Kidney (tissue), 14 donors: ENCODE measurements around the gene SMC5. TPM values are rescaled to one million over a fixed set of nuclear protein-coding genes. Genes with fewer than 3 reads are reported as not detected.

Experiments used
- DNase-seq, 5 donors: peaks; one replicate each; pipeline ENCODE4 v3.0.0-alpha.2; 2013 to 2020
- FAIRE-seq: peaks from 2 replicates; lab custom pipeline; 2012; peaks lifted over from hg19 to GRCh38; lab: Jason Lieb, UNC
- H3K27ac ChIP-seq, 2 donors: one replicate each; pipeline ENCODE4 v1.7.0; 2013; ENCODE audit warnings: low read depth in 2 of 2, low read length in 2 of 2, inconsistent platforms in 1 of 2
- H3K27me3 ChIP-seq: one replicate; pipeline ENCODE4 v1.7.1; 2013; ENCODE audit warnings: low read length, inconsistent platforms; ENCODE audit not compliant: control insufficient read depth, insufficient read depth
- H3K36me3 ChIP-seq, 3 donors: one replicate each; pipeline versions ENCODE4 v1.7.0 to v1.7.1; 2013; ENCODE audit warnings: low read length in 3 of 3, control low read depth in 1 of 3, inconsistent platforms in 1 of 3; ENCODE audit not compliant: insufficient read depth in 3 of 3, control insufficient read depth in 2 of 3
- H3K4me1 ChIP-seq, 3 donors: one replicate each; pipeline versions ENCODE4 v1.7.0 to v1.7.1; 2013; ENCODE audit warnings: low read length in 3 of 3, inconsistent platforms in 1 of 3, low read depth in 1 of 3; ENCODE audit not compliant: control insufficient read depth in 2 of 3, insufficient read depth in 2 of 3
- H3K4me3 ChIP-seq, 3 donors: one replicate each; pipeline versions ENCODE4 v1.7.0 to v1.8.1; 2013; ENCODE audit warnings: low read length in 3 of 3, control low read depth in 1 of 3, inconsistent platforms in 1 of 3
- H3K9ac ChIP-seq, 3 donors: one replicate each; pipeline versions ENCODE4 v1.7.0 to v1.7.1; 2013; ENCODE audit warnings: low read length in 3 of 3, control low read depth in 1 of 3, inconsistent platforms in 1 of 3
- H3K9me3 ChIP-seq, 3 donors: one replicate each; pipeline versions ENCODE4 v1.7.0 to v1.7.1; 2013; ENCODE audit warnings: low read length in 3 of 3, control low read depth in 1 of 3, inconsistent platforms in 1 of 3; ENCODE audit not compliant: control insufficient read depth in 2 of 3, insufficient read depth in 1 of 3
- intact Hi-C: fragments of 100-400 bp; cut with DNase I; formaldehyde crosslinking; loops from one replicate; pipeline ENCODE4 v1.11.1; 2022
- polyA plus RNA-seq: library from polyadenylated mRNA; stranded (reverse); fragments of 350-450 nt; fragmentation: Illumina TruSeq; extraction: RNeasy Lipid Tissue Mini Kit (QIAGEN cat#74804); gene quantifications from one replicate; pipeline ENCODE4 v1.2.3, GENCODE V29; 2014; ENCODE audit warnings: low read depth, low replicate concordance; ENCODE audit not compliant: insufficient read depth
- total RNA-seq: library from RNA; stranded (reverse); fragmentation: NEBNext Ultra II Directional; extraction: Animal tissue kit (Norgen Biotek cat#: 25700); gene quantifications from one replicate; pipeline ENCODE4 v1.2.1, GENCODE V29; 2021
- TF ChIP-seq, protein P1 (sequence below): IDR thresholded peaks from 3 replicates; pipeline ENCODE4 v1.5.1; 2012; ENCODE audit warnings: mild to moderate bottlenecking, moderate library complexity, borderline replicate concordance; ENCODE audit not compliant: insufficient read depth; ENCODE audit errors: extremely low read depth
- donor health status: control.
- donor health status: control.
- donor health status: control.
- donor health status: control.
- donor health status: control.
- donor health status: DM: yes; HTN: yes; CAD: no.
- donor health status: Normal renal cell carcinoma (clear cell type).

SMC5 gene
- total and polyA plus RNA-seq, 2 donors from 2014 or later, result 5.5 to 29.6 TPM

DNA sequence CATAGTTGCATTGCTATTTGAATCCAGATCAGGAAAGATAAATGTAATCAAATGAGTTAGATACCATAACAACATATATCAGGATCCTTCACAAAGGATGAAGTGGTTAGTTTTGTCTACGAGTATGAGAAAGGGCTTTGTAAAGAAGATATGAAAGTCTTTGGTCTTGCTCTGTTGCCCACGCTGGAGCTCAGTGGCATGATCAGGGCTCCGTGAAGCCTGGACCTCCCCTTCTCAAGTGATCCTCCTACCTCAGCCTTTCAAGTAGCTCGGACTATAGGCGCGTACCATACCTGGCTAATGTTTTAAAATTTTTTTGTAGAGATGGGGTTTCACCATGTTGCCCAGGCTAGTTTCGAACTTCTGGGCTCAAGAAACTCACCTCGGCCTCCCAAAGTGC is 1.8 kb downstream of the SMC5 start:
- Histone ChIP-seq H3K27ac (no peak overlapping the region), H3K27me3 (no peaks in the 10 kb centered on the region), H3K4me1 (peaks cover 4 to 13% (median 13%) of the 10 kb centered on the region in 3 donors), H3K9me3 (no peaks in the 10 kb centered on the region), H3K4me3 (peak overlapping the region in 1 of 3 donors; percentile 96), H3K36me3 (peaks cover 0 to 15% (median 0%) of the 10 kb centered on the region in 3 donors), H3K9ac (no peak overlapping the region)
- intact Hi-C loops, result no loop called here
- no peak for FAIRE-seq
- no peak for DNase-seq
- TF ChIP-seq, protein P1, sequence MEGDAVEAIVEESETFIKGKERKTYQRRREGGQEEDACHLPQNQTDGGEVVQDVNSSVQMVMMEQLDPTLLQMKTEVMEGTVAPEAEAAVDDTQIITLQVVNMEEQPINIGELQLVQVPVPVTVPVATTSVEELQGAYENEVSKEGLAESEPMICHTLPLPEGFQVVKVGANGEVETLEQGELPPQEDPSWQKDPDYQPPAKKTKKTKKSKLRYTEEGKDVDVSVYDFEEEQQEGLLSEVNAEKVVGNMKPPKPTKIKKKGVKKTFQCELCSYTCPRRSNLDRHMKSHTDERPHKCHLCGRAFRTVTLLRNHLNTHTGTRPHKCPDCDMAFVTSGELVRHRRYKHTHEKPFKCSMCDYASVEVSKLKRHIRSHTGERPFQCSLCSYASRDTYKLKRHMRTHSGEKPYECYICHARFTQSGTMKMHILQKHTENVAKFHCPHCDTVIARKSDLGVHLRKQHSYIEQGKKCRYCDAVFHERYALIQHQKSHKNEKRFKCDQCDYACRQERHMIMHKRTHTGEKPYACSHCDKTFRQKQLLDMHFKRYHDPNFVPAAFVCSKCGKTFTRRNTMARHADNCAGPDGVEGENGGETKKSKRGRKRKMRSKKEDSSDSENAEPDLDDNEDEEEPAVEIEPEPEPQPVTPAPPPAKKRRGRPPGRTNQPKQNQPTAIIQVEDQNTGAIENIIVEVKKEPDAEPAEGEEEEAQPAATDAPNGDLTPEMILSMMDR, result no peak

DNA sequence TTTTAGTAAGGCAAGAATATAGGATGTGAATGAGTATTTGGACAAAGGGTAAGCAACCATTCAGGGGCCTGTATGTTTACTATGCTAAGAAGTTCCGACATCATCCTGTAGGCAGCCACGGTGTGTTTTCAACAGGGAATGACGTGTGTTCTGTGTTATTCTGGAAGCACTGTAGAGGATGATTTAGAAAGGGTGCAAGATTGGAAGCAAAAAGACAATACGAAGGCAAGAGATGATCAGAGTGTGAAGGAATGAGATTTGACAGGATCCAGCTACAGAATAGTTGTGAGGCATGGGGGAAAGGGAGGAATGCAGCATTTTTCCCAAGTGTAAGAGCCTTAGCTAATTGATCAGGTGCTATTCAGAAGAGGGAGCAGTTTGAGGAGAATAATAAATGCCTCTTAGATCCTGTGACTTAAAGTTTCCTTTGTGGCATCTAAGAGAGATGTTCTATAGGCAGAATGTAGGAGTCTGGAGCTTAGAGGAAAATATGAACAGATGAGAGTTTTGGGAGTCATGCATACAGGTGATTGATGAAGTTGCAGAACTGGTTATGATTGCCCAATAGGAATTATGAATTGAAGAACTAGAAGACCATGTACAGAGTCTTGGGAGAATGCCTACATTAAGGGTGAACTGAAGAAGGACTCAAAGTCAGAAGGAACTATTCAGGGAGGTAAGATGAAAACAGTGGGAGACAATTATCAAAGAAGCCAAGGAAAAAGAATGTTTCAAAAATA is 2.5 kb downstream of the SMC5 start:
- no peak overlapping the region for H3K4me3 ChIP-seq
- H3K9ac ChIP-seq, result no peak overlapping the region

DNA sequence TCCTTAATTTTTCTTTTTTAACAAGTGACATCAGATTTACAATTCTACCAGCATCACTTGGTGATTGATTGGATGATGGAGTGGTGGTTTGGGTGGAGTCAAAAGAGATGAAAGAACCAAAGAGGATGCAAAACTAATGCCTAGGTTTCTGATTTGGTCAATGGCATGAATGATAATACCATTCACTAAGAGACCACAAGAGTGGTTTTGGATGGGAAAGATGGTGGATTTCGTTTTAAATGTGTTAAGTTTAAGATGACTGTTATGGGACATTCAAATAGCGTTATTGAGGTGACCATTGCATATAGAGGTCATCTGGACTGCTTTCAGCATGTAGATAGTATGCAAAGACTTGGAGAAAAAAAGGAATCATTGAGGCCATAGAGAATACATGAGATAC is 3.6 kb downstream of the SMC5 start:
- DNase-seq (no peak), FAIRE-seq (no peak)
- peaks cover 4 to 8% (median 5%) of the 10 kb centered on the region in 3 donors for H3K4me1 ChIP-seq
- intact Hi-C loops, result no loop called here
- TF ChIP-seq, protein P1, result no peak
- H3K9me3 ChIP-seq, result no peaks in the 10 kb centered on the region
- H3K36me3 ChIP-seq, result peaks cover 0 to 18% (median 0%) of the 10 kb centered on the region in 3 donors
- no peak overlapping the region for H3K9ac ChIP-seq
- H3K4me3 ChIP-seq, result no peak overlapping the region
- no peak overlapping the region for H3K27ac ChIP-seq
- no peaks in the 10 kb centered on the region for H3K27me3 ChIP-seq

More for the DNA sequence above, 2.5 kb downstream of the SMC5 start:
- H3K27me3 ChIP-seq, result no peaks in the 10 kb centered on the region
- no peaks in the 10 kb centered on the region for H3K9me3 ChIP-seq
- no peak overlapping the region for H3K27ac ChIP-seq
- peaks cover 0 to 18% (median 0%) of the 10 kb centered on the region in 3 donors for H3K36me3 ChIP-seq
- TF ChIP-seq, protein P1, result no peak
- H3K4me1 ChIP-seq, result peaks cover 4 to 13% (median 9%) of the 10 kb centered on the region in 3 donors
- DNase-seq, result no peak
- intact Hi-C loops, result no loop called here
- FAIRE-seq, result no peak
